Activated CD4-positive, alpha-beta T cell treated with anti-CD3 and anti-CD28 coated beads, Interleukin-2, amount 10 ng/mL, durations not matched to agents 7 days and 5 days (primary cell): ENCODE measurements around the gene SLC7A4. TPM values are rescaled to one million over a fixed set of nuclear protein-coding genes. Genes with fewer than 3 reads are reported as not detected.
"Not testable (repeated sequence)": the region's sequence is repeated elsewhere in the genome, so short reads cannot be mapped to it uniquely, and the experiment has no call there.

Experiments used
- CTCF ChIA-PET: fragments of 350-600 bp; sonication (Branson Sonifier 250); formaldehyde crosslinking; loops from one replicate; lab custom pipeline; 2021; ENCODE audit warnings: antibody characterized with exemption; lab: Charles Lee
- POLR2A ChIA-PET: fragments of 350-600 bp; sonication (Branson Sonifier 250); formaldehyde crosslinking; loops from one replicate; lab custom pipeline; 2021; ENCODE audit warnings: antibody characterized with exemption; lab: Charles Lee
- DNase-seq: peaks from one replicate; pipeline ENCODE4 v3.0.0-alpha.2; 2020
- H3K27ac Mint-ChIP-seq: one replicate; pipeline ENCODE4 v1.8.0; 2021; ENCODE audit warnings: mild to moderate bottlenecking, moderate library complexity, mixed read lengths
- H3K27me3 Mint-ChIP-seq: one replicate; pipeline ENCODE4 v1.8.0; 2021; ENCODE audit warnings: mixed read lengths
- H3K36me3 Mint-ChIP-seq: one replicate; pipeline ENCODE4 v1.8.0; 2021; ENCODE audit warnings: low read depth, mixed read lengths
- H3K4me1 Mint-ChIP-seq: one replicate; pipeline ENCODE4 v1.8.0; 2021; ENCODE audit warnings: mixed read lengths
- H3K4me3 Mint-ChIP-seq: one replicate; pipeline ENCODE4 v1.8.0; 2021; ENCODE audit warnings: mild to moderate bottlenecking, moderate library complexity, mixed read lengths
- H3K9me3 Mint-ChIP-seq: one replicate; pipeline ENCODE4 v1.8.0; 2021; ENCODE audit warnings: mixed read lengths
- total RNA-seq, 2 experiments: library from RNA; stranded (reverse); gene quantifications; one replicate each; pipeline ENCODE4 v1.2.3, GENCODE V29; 2021

SLC7A4 gene
- total RNA-seq, 2 experiments from 2014 or later: 0.07 TPM; not detected in 1

GRCh38 chr22:21070690-21071615 is 38.6 kb upstream of the SLC7A4 start:
- CTCF ChIA-PET: interaction anchor here (2.0 kb wide), 1 partner anchor 154 kb away, joined by 4 read pairs; the partner anchor contains the start of gene CRKL

GRCh38 chr22:21069375-21069774 is 37.0 kb upstream of the SLC7A4 start:
- Mint-ChIP-seq H3K4me1 (peaks cover 5% of the 10 kb centered on the region), H3K36me3 (no peaks in the 10 kb centered on the region), H3K27me3 (peaks cover 4% of the 10 kb centered on the region), H3K27ac (no peak overlapping the region), H3K9me3 (no peaks in the 10 kb centered on the region), H3K4me3 (no peak overlapping the region)
- ChIA-PET CTCF (no interaction called here), POLR2A (no interaction called here)
- no peak for DNase-seq

More at GRCh38 chr22:21070690-21071615, 38.6 kb upstream of the SLC7A4 start:
- Mint-ChIP-seq H3K36me3 (no peaks in the 10 kb centered on the region), H3K27ac (no peak overlapping the region), H3K4me1 (peaks cover 5% of the 10 kb centered on the region), H3K9me3 (no peaks in the 10 kb centered on the region), H3K4me3 (no peak overlapping the region), H3K27me3 (peaks cover 1% of the 10 kb centered on the region)
- DNase-seq: no peak
- POLR2A ChIA-PET: no interaction called here

DNA sequence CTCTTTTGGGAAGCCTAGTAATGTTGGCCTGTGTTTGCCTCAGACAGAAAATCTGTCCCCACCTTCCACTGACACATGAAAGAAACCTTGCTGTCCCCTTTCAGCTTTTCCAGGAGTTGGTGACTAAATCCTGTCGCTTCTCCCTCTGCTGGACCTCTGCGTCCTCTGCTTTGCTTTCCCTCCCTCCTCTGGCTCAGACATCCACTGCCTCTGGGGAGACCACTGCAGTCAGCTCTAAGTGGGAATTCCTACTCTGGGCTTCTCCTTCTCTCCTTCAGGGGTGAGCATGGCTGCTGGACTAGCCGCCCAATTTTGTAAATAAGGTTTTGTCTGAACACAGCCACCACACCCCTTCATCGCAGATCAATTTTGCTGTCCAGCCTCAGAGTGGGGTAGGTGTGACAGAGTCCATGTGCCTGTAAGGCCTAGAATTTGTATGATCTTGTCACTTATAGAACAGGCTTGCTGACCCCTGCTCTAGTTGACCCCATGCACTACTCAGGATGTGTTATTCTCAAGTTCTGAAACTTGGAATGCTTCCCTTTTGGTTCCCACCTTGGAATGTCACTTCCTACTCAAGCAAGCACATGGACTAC is 36.4 kb upstream of the SLC7A4 start:
- H3K9me3 Mint-ChIP-seq: no peaks in the 10 kb centered on the region
- POLR2A ChIA-PET: no interaction called here
- CTCF ChIA-PET: interaction anchor here (0.6 kb wide), 1 partner anchor 649 kb away, joined by 7 read pairs; no protein-coding TSS in a partner anchor
- peaks cover 5% of the 10 kb centered on the region for H3K4me1 Mint-ChIP-seq
- H3K27ac Mint-ChIP-seq: no peak overlapping the region
- DNase-seq: no peak
- H3K4me3 Mint-ChIP-seq: no peak overlapping the region
- H3K27me3 Mint-ChIP-seq: peaks cover 4% of the 10 kb centered on the region
- H3K36me3 Mint-ChIP-seq: no peaks in the 10 kb centered on the region

DNA sequence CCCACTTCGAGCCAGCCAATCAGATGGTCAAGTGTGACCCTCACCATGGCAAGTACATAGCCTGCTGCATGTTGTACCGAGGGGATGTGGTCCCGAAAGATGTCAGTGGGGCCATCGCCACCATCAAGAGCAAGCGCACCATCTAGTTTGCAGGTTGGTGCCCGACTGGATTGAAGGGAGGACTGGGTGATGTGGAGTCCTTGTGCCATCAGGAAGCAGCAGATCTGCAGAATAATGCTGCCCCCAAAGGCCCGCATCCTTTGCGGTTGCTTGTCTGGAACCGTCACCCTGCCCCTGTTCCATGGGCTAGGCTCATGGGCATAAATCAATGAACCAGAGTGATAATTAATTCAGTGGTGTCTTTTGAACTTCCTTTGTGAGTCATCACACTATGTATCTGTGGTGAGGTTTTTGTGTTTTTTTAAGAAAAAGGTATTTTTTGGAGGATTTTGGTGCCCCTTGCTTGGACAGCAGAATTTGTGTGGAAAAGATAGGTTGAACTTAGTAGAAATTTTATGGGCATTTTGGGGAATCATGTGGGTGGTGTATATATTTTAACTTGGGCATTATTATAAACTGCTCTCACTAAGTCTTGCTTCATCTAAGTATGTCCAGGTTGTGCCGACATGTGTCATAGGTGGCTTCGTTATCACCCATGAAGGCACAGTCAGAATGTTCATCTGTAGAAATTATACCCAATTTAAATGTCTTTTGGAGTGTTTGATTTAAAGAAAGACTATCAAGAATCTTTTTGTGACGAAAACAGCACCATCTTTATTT is 35.7 kb upstream of the SLC7A4 start:
- H3K27me3 Mint-ChIP-seq: peaks cover 4% of the 10 kb centered on the region
- no peak for DNase-seq
- no peaks in the 10 kb centered on the region for H3K36me3 Mint-ChIP-seq
- H3K9me3 Mint-ChIP-seq: no peaks in the 10 kb centered on the region
- H3K4me1 Mint-ChIP-seq: peaks cover 5% of the 10 kb centered on the region
- H3K27ac Mint-ChIP-seq: no peak overlapping the region
- CTCF ChIA-PET: interaction anchor here (0.6 kb wide), 1 partner anchor 649 kb away, joined by 7 read pairs; no protein-coding TSS in a partner anchor
- H3K4me3 Mint-ChIP-seq: no peak overlapping the region
- POLR2A ChIA-PET: no interaction called here

- no peak for DNase-seq
- ChIA-PET CTCF (no interaction called here), POLR2A (no interaction called here)
- Mint-ChIP-seq H3K36me3 (no peaks in the 10 kb centered on the region), H3K9me3 (no peaks in the 10 kb centered on the region), H3K27ac (no peak overlapping the region), H3K4me1 (peaks cover 5% of the 10 kb centered on the region), H3K27me3 (peaks cover 4% of the 10 kb centered on the region), H3K4me3 (no peak overlapping the region)
Measured at GRCh38 chr22:21067075-21067900, 34.9 kb upstream of the SLC7A4 start.

DNA sequence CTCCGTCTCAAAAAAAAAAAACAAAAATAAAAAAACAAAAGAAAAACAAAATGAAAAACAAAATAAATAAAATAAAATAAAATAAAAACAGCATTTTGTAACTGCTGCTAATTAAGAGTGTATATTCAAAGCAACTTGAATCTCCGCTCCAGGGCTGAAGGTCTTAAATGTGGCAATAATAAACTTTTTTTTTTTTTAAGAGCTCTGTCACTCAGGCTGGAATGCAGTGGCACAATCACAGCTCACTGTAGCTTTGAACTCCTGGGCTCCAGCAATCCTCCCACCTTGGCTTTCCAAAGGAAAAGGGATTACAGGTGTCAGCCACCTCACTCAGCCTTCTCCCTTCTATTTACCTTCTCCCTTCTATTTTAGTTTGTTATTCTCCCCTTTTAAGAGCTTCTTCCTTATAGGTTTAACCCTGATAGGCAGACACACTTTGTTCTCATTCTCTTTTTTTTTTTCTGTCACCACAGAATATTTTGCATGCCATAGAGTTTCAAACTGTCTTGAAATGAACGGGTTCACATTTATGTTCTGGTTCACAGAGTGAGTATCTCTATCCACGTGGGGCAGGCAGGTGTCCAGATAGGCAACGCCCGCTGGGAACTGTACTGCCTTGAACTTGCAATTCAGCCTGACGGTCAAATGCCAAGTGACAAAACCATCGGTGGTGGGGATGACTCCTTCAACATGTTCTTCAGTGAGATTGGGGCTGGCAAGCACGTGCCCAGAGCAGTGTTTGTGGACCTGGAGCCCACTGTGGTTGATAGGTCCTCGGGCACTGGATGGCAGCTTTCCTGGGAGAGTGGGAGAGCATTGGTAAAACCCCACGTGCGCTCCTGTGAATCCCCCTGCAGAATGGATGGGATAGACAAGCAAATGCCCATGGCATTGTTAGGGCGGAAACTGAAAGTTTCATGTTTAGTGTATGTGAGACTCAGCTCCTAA is 32.8 kb upstream of the SLC7A4 start:
- H3K27ac Mint-ChIP-seq: no peak overlapping the region
- no peaks in the 10 kb centered on the region for H3K9me3 Mint-ChIP-seq
- no peak overlapping the region for H3K4me3 Mint-ChIP-seq
- H3K36me3 Mint-ChIP-seq: no peaks in the 10 kb centered on the region
- peaks cover 3% of the 10 kb centered on the region for H3K27me3 Mint-ChIP-seq
- CTCF ChIA-PET: interaction anchor here (0.6 kb wide), 3 partner anchors 18 to 199 kb away, joined by 4 to 5 read pairs (median 4); no protein-coding TSS in a partner anchor
- no peak for DNase-seq
- POLR2A ChIA-PET: no interaction called here
- H3K4me1 Mint-ChIP-seq: peaks cover 5% of the 10 kb centered on the region

DNA sequence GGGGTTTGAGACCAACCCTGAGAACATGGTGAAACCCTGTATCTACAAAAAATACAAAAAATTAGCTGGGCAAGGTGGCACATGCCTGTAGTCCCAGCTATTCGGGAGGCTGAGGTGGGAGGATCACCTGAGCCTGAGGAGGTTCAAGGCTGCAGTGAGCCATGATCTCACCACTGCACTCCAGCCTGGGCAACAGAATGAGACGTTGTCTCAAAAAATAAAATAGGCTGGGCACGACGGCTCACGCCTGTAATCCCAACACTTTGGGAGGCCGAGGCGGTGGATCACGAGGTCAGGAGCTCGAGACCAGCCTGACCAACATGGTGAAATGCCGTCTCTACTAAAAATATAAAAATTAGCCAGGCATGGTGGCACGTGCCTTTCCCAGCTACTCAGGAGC is 32.1 kb upstream of the SLC7A4 start:
- CTCF ChIA-PET: interaction anchor here (0.6 kb wide), 1 partner anchor 18 kb away, joined by 4 read pairs; no protein-coding TSS in a partner anchor

GRCh38 chr22:21061660-21062321 is 29.4 kb upstream of the SLC7A4 start:
- H3K27ac Mint-ChIP-seq, DNase-seq, H3K9me3 Mint-ChIP-seq, H3K4me3 Mint-ChIP-seq, H3K4me1 Mint-ChIP-seq, H3K27me3 Mint-ChIP-seq, H3K36me3 Mint-ChIP-seq, POLR2A ChIA-PET: not testable (repeated sequence)
- CTCF ChIA-PET: interaction anchor here (1.0 kb wide), 1 partner anchor 72 kb away, joined by 7 read pairs; no protein-coding TSS in a partner anchor

More for the DNA sequence above, 32.1 kb upstream of the SLC7A4 start:
- POLR2A ChIA-PET, H3K4me1 Mint-ChIP-seq, H3K9me3 Mint-ChIP-seq, H3K27me3 Mint-ChIP-seq, H3K4me3 Mint-ChIP-seq, DNase-seq, H3K36me3 Mint-ChIP-seq, H3K27ac Mint-ChIP-seq: not testable (repeated sequence)

GRCh38 chr22:21060363-21060762 is 28.0 kb upstream of the SLC7A4 start:
- DNase-seq, H3K4me3 Mint-ChIP-seq, H3K9me3 Mint-ChIP-seq, H3K27me3 Mint-ChIP-seq, H3K27ac Mint-ChIP-seq, CTCF ChIA-PET, H3K36me3 Mint-ChIP-seq, POLR2A ChIA-PET: not testable (repeated sequence)
- peaks cover 17% of the 10 kb centered on the region for H3K4me1 Mint-ChIP-seq

DNA sequence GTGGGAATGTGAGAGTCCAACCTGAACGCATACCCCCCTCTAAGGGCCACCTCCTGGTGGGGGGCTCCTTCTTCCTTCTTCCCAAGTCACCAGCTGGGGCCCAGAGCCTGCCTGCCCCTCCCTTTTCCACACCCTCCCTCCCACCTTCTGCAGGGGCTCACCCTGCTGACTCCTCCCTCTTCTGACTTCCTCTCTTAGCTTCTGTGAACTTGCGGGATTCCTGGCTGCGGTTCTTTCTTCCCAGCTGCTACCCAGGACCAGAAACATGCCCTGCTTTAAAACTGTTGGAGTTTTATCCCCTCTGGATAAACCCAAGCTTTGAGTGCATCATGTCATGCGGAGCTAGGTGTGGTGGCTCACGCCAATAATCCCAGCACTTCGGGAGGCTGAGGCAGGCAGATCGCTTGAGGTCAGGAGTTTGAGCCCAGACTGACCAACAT is 23.5 kb upstream of the SLC7A4 start:
- Mint-ChIP-seq H3K4me3 (no peak overlapping the region), H3K27ac (peak overlapping the region; percentile 80), H3K27me3 (peaks cover 3% of the 10 kb centered on the region), H3K9me3 (no peaks in the 10 kb centered on the region), H3K4me1 (peaks cover 35% of the 10 kb centered on the region), H3K36me3 (no peaks in the 10 kb centered on the region)
- POLR2A ChIA-PET: no interaction called here
- no peak for DNase-seq
- CTCF ChIA-PET: interaction anchor here (1.6 kb wide), 1 partner anchor 8 kb away, joined by 5 read pairs; no protein-coding TSS in a partner anchor

GRCh38 chr22:21055564-21055834 is 23.1 kb upstream of the SLC7A4 start:
- H3K4me3 Mint-ChIP-seq: no peak overlapping the region
- no peaks in the 10 kb centered on the region for H3K9me3 Mint-ChIP-seq
- ChIA-PET CTCF (interaction anchor here (1.6 kb wide), 1 partner anchor 8 kb away, joined by 5 read pairs; no protein-coding TSS in a partner anchor), POLR2A (no interaction called here)
- peaks cover 35% of the 10 kb centered on the region for H3K4me1 Mint-ChIP-seq
- DNase-seq: no peak
- H3K27ac Mint-ChIP-seq: no peak overlapping the region
- peaks cover 3% of the 10 kb centered on the region for H3K27me3 Mint-ChIP-seq
- H3K36me3 Mint-ChIP-seq: no peaks in the 10 kb centered on the region
